Ishikawa (cell line): ENCODE results near the gene SMPD3.

Source experiments
- CEBPB ChIP-seq: IDR thresholded peaks from 2 replicates; pipeline ENCODE4 v1.6.1; 2012
- TAF1 ChIP-seq: IDR thresholded peaks from 2 replicates; pipeline ENCODE4 v1.6.1; 2012; ENCODE audit warnings: low read depth, mild to moderate bottlenecking
- TCF12 ChIP-seq: IDR thresholded peaks from 2 replicates; pipeline ENCODE4 v1.6.1; 2012; ENCODE audit warnings: low read depth

- TF ChIP-seq TCF12: no peak
- no peak for TF ChIP-seq CEBPB
- TF ChIP-seq TAF1: no peak
Measured at GRCh38 chr16:68361485-68361884, 86.8 kb downstream of the SMPD3 start.
